Right atrium auricular region (tissue), 2 donors: ENCODE results near the gene AXIN1. TPM values are rescaled to one million over a fixed set of nuclear protein-coding genes. Genes with fewer than 3 reads are reported as not detected.

Experiments used
- DNase-seq: peaks from one replicate; pipeline ENCODE4 v3.0.0-alpha.2; 2019; ENCODE audit warnings: low spot score
- H3K27ac ChIP-seq, 2 donors: fragments of 200-600 bp; sonication (generic); 1 replicate in 1 of 2; 2 replicates in 1 of 2; pipeline ENCODE4 v1.5.1; 2016 to 2019
- H3K27me3 ChIP-seq, 2 donors: fragments of 200-600 bp; sonication (generic); one replicate each; pipeline versions ENCODE4 v1.5.1 to v1.6.0; 2017 to 2019
- H3K36me3 ChIP-seq: fragments of 200-600 bp; sonication (generic); one replicate; pipeline ENCODE4 v1.5.1; 2016
- H3K4me1 ChIP-seq, 2 donors: fragments of 200-600 bp; sonication (generic); one replicate each; pipeline versions ENCODE4 v1.5.1 to v1.6.0; 2017 to 2019
- H3K4me3 ChIP-seq, 2 donors: fragments of 200-600 bp; sonication (generic); 1 replicate in 1 of 2; 2 replicates in 1 of 2; pipeline ENCODE4 v1.5.1; 2017 to 2019; ENCODE audit warnings: mild to moderate bottlenecking in 1 of 2, moderate library complexity in 1 of 2
- H3K9me3 ChIP-seq, 2 donors: fragments of 200-600 bp; sonication (generic); one replicate each; pipeline ENCODE4 v1.5.1; 2019
- total RNA-seq, 2 donors: library from RNA; depleted of rRNA; stranded (reverse); fragments of >200 nt; gene quantifications; one replicate each; pipeline ENCODE4 v1.1.0, GENCODE V29; 2016
- TF ChIP-seq, protein P1 (sequence below), 2 donors: fragments of 200-600 bp; sonication (generic); IDR thresholded peaks; one replicate each; pipeline ENCODE4 v1.5.1; 2019; ENCODE audit warnings: antibody characterized with exemption in 2 of 2

The AXIN1 gene
- total RNA-seq, 2 donors from 2014 or later, result 12.9 to 19.4 TPM

DNA sequence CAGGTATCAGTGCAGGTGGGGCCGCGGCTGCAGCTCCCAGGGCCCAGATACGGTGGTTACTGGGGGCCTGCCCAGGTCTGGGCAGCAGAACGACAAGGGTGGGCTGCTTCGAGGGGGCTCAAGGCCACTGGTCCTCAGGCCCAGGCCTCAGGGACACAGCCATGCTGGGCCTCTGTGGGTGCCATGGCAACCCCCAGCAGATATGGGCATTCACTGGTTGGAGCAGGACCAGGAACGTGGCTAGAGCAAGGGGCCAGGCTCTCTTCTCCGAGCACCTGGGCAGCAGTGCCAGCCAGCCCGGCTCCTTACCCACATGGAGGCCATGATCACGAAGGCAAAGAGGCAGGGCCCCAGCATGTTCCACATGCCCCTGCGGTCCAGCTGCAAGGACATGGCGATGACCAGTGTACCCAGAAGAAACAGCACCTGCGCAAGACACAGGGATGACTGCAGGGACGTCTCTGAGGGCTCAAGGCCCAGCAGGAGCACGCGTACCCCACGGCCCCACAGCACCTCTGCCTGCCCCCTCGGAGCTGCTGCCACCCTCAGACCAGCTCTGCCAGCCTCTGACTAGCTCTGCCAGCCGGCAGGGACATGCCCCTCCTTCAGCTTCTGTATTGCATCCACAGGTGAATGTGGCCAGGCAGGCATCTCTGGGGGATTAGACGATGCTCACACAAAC is 19.9 kb upstream of the AXIN1 start:
- no peak for DNase-seq
- Histone ChIP-seq H3K27me3 (no peaks in the 10 kb centered on the region), H3K27ac (no peak overlapping the region), H3K36me3 (peaks cover 64% of the 10 kb centered on the region), H3K9me3 (no peaks in the 10 kb centered on the region), H3K4me1 (peaks cover 0 to 19% of the 10 kb centered on the region in 2 donors), H3K4me3 (no peak overlapping the region)
- TF ChIP-seq, protein P1, sequence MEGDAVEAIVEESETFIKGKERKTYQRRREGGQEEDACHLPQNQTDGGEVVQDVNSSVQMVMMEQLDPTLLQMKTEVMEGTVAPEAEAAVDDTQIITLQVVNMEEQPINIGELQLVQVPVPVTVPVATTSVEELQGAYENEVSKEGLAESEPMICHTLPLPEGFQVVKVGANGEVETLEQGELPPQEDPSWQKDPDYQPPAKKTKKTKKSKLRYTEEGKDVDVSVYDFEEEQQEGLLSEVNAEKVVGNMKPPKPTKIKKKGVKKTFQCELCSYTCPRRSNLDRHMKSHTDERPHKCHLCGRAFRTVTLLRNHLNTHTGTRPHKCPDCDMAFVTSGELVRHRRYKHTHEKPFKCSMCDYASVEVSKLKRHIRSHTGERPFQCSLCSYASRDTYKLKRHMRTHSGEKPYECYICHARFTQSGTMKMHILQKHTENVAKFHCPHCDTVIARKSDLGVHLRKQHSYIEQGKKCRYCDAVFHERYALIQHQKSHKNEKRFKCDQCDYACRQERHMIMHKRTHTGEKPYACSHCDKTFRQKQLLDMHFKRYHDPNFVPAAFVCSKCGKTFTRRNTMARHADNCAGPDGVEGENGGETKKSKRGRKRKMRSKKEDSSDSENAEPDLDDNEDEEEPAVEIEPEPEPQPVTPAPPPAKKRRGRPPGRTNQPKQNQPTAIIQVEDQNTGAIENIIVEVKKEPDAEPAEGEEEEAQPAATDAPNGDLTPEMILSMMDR (IDR thresholded peaks at IDR 0.05), result no peak

DNA sequence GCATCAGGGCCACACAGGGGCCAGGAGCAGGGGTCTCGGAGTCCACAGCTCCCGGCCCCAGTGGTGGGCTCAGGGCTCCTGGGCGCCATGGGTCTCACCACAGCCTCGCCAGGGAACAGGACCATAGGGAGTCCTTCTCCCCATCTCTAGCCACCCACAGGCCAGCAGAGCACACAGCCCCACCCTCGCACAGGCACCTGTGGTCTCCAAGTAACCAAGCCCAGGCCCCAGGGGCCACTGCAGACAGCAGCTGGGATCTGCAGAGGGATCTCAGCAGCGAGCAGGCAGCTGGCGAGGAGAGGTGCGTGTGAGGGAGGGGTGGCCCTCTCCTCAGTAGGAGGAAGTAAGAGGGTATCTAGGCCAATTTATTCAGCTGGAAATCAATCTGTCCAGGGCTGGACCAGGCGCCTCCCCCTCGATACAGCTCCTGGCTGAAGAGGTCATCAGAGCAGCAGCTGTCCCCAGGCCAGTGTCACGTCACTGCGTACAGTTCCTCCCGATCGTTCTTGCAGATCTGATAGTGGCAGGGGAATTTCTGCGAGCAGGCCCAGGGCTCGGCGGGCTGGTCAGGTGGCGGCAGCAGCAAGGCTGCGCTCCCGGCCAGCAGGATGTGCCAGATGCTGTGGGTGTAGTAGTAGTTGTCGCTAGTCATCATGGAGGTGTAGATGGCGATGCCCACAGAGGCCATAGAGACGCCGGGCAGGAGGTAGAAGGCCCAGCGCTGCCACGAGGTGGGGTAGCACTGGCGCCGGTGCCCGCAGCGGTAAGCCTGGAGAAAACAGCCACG is 19.2 kb upstream of the AXIN1 start:
- no peak for DNase-seq
- H3K4me3 ChIP-seq, result no peak overlapping the region
- H3K27ac ChIP-seq, result no peak overlapping the region
- H3K27me3 ChIP-seq, result no peaks in the 10 kb centered on the region
- peaks cover 0 to 19% of the 10 kb centered on the region in 2 donors for H3K4me1 ChIP-seq
- no peaks in the 10 kb centered on the region for H3K9me3 ChIP-seq
- TF ChIP-seq, protein P1 (IDR thresholded peaks at IDR 0.05), result no peak
- H3K36me3 ChIP-seq, result peaks cover 61% of the 10 kb centered on the region

DNA sequence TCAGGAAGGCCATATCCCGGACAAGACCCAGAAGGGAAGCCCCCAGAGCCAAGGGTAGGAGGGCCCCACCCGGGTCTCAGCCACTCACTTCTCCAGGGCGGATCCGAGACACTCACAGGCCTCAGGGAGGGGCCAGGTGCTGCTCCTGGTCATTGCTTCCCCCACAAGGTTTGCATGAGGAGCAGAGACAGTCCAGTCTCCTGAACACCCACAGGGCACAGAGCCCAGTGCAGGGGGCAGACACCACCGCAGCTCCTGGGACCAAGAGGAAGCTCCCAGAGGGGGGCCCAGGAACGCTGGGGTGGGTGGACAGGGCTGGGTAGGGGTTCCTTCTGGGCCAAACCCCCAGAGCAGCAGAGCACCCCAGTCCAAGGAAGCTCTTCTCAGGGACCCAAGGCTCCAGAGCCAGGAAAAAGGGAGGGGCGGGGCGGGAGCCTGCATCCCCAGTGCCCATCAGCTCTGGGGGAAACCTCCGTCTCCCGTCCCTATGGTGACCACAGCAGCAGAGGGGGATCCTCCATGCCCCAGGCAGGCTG is 18.5 kb upstream of the AXIN1 start:
- no peak for DNase-seq
- H3K4me3 ChIP-seq, result peak overlapping the region in 1 of 2 donors; percentile 57
- H3K9me3 ChIP-seq, result no peaks in the 10 kb centered on the region
- H3K27ac ChIP-seq, result peak overlapping the region; percentile 35 to 56
- peaks cover 58% of the 10 kb centered on the region for H3K36me3 ChIP-seq
- TF ChIP-seq, protein P1 (IDR thresholded peaks at IDR 0.05), result no peak
- H3K27me3 ChIP-seq, result no peaks in the 10 kb centered on the region
- peaks cover 0 to 19% of the 10 kb centered on the region in 2 donors for H3K4me1 ChIP-seq

DNA sequence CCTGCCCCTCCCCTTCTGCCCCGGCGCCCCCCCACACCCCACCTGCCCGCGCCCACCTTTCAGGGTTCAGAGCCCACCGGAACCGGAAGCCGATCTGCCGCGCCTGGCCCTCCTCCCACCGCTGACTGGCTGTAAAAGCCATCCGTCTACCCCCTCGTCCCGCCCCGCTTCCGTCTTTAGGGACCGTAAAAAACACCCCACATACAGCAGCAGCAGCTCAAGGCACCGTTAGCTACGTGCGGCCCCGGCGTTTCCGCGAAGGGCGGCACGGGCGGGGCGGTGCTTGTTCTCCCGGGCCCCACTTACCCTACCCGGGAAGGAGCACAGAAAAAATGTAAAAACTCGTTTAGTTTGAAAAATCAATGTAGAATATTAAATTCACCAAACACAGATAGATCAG is 17.9 kb upstream of the AXIN1 start, which contains the start of gene MRPL28:
Gene MRPL28, minus strand, starts transcription at position 96 of the 400 bp plus-strand sequence. CDS start 320 bp downstream, outside the sequence.
- Histone ChIP-seq H3K4me1 (peaks cover 0 to 19% of the 10 kb centered on the region in 2 donors), H3K4me3 (peak within 1 kb of the TSS; percentile 57 to 59), H3K27ac (peak within 1 kb of the TSS; percentile 35 to 56), H3K36me3 (peaks cover 55% of the 10 kb centered on the region), H3K9me3 (no peaks in the 10 kb centered on the region), H3K27me3 (no peaks in the 10 kb centered on the region)
- DNase-seq, result peak; percentile 97
- TF ChIP-seq, protein P1 (IDR thresholded peaks at IDR 0.05), result no peak

DNA sequence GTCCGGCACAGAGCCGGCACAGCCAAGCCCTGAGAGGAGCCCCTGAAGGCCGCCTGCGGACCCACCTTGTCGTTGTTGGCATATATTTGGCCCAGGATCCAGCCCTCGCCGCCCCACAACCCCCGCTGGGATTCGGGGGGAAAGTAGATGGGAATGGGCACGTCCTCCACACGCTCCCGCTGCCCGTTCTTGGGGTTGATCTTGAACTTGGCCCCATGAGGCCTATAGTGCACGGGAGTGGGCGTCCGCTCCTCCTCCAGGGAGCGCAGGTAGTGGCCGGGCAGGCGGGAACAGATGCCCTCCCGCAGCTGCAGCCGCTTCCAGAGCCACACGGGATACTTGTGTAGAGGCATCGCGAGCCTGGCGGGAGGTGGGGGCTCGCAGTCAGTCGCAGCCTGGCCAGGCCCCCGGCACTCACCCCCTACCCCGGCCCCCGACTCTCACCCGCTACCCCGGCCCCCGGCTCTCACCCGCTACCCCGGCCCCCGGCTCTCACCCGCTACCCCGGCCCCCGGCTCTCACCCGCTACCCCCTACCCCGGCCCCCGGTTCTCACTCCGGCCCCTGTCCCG is 17.4 kb upstream of the AXIN1 start:
- Histone ChIP-seq H3K36me3 (peaks cover 51% of the 10 kb centered on the region), H3K9me3 (no peaks in the 10 kb centered on the region), H3K27ac (peak overlapping the region; percentile 35 to 56), H3K4me1 (peaks cover 0 to 19% of the 10 kb centered on the region in 2 donors), H3K4me3 (peak overlapping the region; percentile 57 to 59), H3K27me3 (no peaks in the 10 kb centered on the region)
- TF ChIP-seq, protein P1 (IDR thresholded peaks at IDR 0.05), result no peak
- no peak for DNase-seq
